IMR-90 (cell line): ENCODE data around the gene MINDY2. TPM values are rescaled to one million over a fixed set of nuclear protein-coding genes. Genes with fewer than 3 reads are reported as not detected.
A peak's percentile ranks its signal among the peaks of the same experiment; 100 is the strongest.

Experiments used
- BHLHE40 ChIP-seq: fragments of 150-350 bp; IDR thresholded peaks from 2 replicates; pipeline ENCODE4 v1.6.1; 2016; ENCODE audit warnings: mild to moderate bottlenecking, low read depth, low read length
- POLR2A ChIP-seq: IDR thresholded peaks from 2 replicates; pipeline ENCODE4 v1.6.1; 2012; ENCODE audit warnings: mild to moderate bottlenecking, low read depth, low read length
- RCOR1 ChIP-seq: IDR thresholded peaks from 2 replicates; pipeline ENCODE4 v1.6.1; 2012; ENCODE audit warnings: mild to moderate bottlenecking, low read length, improper control_type of control experiment; ENCODE audit not compliant: insufficient replicate concordance
- RFX5 ChIP-seq: IDR thresholded peaks from 2 replicates; pipeline ENCODE4 v1.8.0; 2012; ENCODE audit warnings: low read depth, mild to moderate bottlenecking, low read length, moderate library complexity
- polyA plus RNA-seq, 3 experiments: library from polyadenylated mRNA; depleted of rRNA; stranded (reverse); fragments of >200 nt; gene quantifications; 2 replicates each; pipeline ENCODE4 v1.2.3, GENCODE V29; 2012; ENCODE audit warnings: low replicate concordance in 1 of 3
- total RNA-seq: library from RNA; depleted of rRNA; stranded (reverse); fragments of >200 nt; gene quantifications from 2 replicates; pipeline ENCODE4 v1.2.3, GENCODE V29; 2012
- TF ChIP-seq, protein P1 (sequence below): fragments of 150-350 bp; IDR thresholded peaks from 2 replicates; pipeline ENCODE4 v1.6.1; 2017; ENCODE audit warnings: mild to moderate bottlenecking, antibody characterized with exemption, low read length, low read depth
- TF ChIP-seq, protein P2 (sequence below): fragments of 150-350 bp; IDR thresholded peaks from 2 replicates; pipeline ENCODE4 v1.6.1; 2016; ENCODE audit warnings: low read depth, mild to moderate bottlenecking, low read length, moderate library complexity, borderline replicate concordance

The MINDY2 gene
- total and polyA plus RNA-seq, 2 of the 4 experiments (the other 2 are of a cell fraction) = 4.0 to 9.3 TPM

DNA sequence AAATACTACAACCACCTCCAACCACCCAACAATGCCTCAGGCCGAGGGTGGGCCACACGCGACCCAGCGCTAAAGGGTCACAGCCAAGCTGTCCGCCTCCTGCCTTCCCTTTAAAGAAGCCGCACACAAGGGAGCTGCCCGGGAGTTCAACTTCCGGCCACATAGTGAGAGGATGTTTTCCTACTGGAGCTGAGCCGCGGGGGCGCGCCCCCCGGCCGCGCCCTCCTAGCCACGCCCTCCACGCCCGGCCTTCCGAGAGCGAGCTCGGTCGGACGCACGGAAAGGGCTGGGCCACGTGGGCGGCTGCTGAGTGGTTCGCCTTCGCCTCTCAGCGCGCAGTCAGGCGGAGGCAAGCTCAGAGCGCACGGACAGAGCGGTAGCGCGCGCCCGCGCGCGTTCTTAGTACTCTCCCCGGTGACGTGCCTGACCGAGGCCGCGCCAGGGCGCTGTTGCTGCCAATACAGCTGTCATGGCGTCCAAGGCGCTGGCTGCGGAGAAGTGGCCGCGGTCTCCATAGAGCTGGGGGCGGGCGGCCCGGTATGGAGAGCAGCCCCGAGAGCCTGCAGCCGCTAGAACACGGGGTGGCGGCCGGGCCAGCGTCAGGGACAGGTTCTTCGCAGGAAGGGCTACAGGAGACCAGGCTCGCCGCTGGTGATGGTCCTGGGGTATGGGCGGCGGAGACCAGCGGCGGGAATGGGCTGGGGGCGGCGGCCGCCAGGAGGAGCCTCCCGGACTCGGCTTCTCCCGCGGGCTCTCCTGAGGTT, at the start of gene MINDY2 (continued):
- TF ChIP-seq BHLHE40 (peak; percentile 67), RFX5 (no peak), RCOR1 (peak; percentile 51), POLR2A (peak; percentile 67; the same call in 1 of the 2 replicates)
- TF ChIP-seq, protein P1, sequence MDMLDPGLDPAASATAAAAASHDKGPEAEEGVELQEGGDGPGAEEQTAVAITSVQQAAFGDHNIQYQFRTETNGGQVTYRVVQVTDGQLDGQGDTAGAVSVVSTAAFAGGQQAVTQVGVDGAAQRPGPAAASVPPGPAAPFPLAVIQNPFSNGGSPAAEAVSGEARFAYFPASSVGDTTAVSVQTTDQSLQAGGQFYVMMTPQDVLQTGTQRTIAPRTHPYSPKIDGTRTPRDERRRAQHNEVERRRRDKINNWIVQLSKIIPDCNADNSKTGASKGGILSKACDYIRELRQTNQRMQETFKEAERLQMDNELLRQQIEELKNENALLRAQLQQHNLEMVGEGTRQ = peak; percentile 95
- TF ChIP-seq, protein P2, sequence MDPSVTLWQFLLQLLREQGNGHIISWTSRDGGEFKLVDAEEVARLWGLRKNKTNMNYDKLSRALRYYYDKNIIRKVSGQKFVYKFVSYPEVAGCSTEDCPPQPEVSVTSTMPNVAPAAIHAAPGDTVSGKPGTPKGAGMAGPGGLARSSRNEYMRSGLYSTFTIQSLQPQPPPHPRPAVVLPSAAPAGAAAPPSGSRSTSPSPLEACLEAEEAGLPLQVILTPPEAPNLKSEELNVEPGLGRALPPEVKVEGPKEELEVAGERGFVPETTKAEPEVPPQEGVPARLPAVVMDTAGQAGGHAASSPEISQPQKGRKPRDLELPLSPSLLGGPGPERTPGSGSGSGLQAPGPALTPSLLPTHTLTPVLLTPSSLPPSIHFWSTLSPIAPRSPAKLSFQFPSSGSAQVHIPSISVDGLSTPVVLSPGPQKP = no peak
